PC-3 (cell line): ENCODE measurements around the gene ARHGEF6.

Experiments used
- CTCF ChIP-seq: fragments of 300-600 bp; sonication (generic); conservative IDR thresholded peaks from 2 replicates; pipeline ENCODE4 v1.5.1; 2017; ENCODE audit warnings: antibody characterized with exemption, low read depth, mild to moderate bottlenecking, low read length
- EZH2 ChIP-seq: fragments of 300-600 bp; sonication (generic); IDR thresholded peaks from one replicate; pipeline ENCODE4 v1.6.1; 2017; ENCODE audit warnings: antibody characterized with exemption, mild to moderate bottlenecking, low read length; ENCODE audit not compliant: unreplicated experiment

- TF ChIP-seq EZH2 = no peak
- TF ChIP-seq CTCF = no peak
Measured at GRCh38 chrX:136687457-136687856, 93.3 kb downstream of the ARHGEF6 start.
